Suppressor macrophage treated with lipopolysaccharide for 1 hour (primary cell): ENCODE measurements around the gene NKX3-2.

Experiments used
- DNase-seq, 3 donors: peaks; one replicate each; pipeline ENCODE4 v3.0.0-alpha.2; 2020 to 2022

The NKX3-2 gene

GRCh38 chr4:13496605-13497004 lies 47.7 kb downstream of the NKX3-2 start:
- DNase-seq = no peak

GRCh38 chr4:13495753-13496152 lies 48.6 kb downstream of the NKX3-2 start:
- DNase-seq = no peak

GRCh38 chr4:13493793-13494192 lies 50.5 kb downstream of the NKX3-2 start:
- no peak for DNase-seq

DNA sequence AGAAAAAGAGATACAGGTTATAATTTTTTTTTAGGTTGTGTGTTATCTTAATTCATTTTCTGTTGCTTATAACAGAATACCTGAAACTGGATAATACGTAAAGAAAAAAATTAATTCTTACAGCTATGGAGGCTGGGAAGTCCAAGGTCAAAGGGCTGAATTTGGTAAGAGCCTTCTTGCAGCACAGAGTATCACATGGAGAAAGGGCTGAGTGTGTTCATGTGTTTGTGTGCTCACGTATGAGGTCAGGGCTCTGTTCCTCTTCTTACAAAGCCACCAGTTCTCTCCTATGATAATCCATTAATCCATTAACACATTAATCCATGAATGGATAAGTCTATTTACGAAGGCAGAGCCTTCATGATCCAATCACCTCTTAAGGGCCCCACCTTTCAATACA lies 51.6 kb downstream of the NKX3-2 start:
- DNase-seq = peak; percentile 22 to 45 (median 28)
